ENCODE measurements around the gene TULP4. TPM values are rescaled to one million over a fixed set of nuclear protein-coding genes. Genes with fewer than 3 reads are reported as not detected.

Gene TULP4
- total RNA-seq, 1 donor from 2014 or later: 105 TPM

DNA sequence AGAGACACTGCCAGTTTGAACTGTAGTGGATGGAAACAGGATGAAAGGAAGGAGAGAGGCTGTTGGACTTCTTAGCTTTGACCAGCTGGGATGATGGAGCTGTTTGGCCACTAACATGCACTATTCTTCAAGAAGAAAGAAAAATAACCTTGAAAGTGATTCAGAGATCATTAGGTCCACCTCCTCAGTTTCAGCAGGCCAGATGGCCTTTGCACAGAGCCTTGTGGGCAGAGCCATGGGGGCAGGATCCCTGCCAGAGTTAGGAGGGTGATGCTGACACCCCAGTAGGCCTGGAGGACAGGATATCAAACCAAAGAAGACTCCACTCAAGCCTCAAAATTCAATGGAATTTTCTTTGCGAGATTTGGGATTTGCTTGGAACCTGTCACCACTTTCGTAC, 173.2 kb downstream of the TULP4 start:
- no peaks in the 10 kb centered on the region for H3K36me3 ChIP-seq (ENCODE audit: control insufficient read depth, insufficient read depth, low read length)
- no peaks in the 10 kb centered on the region for H3K27me3 ChIP-seq (ENCODE audit: control insufficient read depth, insufficient read depth, low read length)
- TF ChIP-seq, protein P1, sequence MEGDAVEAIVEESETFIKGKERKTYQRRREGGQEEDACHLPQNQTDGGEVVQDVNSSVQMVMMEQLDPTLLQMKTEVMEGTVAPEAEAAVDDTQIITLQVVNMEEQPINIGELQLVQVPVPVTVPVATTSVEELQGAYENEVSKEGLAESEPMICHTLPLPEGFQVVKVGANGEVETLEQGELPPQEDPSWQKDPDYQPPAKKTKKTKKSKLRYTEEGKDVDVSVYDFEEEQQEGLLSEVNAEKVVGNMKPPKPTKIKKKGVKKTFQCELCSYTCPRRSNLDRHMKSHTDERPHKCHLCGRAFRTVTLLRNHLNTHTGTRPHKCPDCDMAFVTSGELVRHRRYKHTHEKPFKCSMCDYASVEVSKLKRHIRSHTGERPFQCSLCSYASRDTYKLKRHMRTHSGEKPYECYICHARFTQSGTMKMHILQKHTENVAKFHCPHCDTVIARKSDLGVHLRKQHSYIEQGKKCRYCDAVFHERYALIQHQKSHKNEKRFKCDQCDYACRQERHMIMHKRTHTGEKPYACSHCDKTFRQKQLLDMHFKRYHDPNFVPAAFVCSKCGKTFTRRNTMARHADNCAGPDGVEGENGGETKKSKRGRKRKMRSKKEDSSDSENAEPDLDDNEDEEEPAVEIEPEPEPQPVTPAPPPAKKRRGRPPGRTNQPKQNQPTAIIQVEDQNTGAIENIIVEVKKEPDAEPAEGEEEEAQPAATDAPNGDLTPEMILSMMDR (IDR thresholded peaks at IDR 0.05; ENCODE audit: insufficient read depth, low read length, poor library complexity, severe bottlenecking): no peak
- no peak for DNase-seq (ENCODE audit: low read depth)
- no peak overlapping the region for H3K4me3 ChIP-seq (ENCODE audit: low read depth, low read length)

GRCh38 chr6:158487495-158487894, 175.2 kb downstream of the TULP4 start:
- DNase-seq (ENCODE audit: low read depth): no peak
- Histone ChIP-seq H3K27me3 (ENCODE audit: control insufficient read depth, insufficient read depth, low read length) (no peaks in the 10 kb centered on the region), H3K4me3 (ENCODE audit: low read depth, low read length) (no peak overlapping the region), H3K36me3 (ENCODE audit: control insufficient read depth, insufficient read depth, low read length) (no peaks in the 10 kb centered on the region)
- TF ChIP-seq, protein P1 (IDR thresholded peaks at IDR 0.05; ENCODE audit: insufficient read depth, low read length, poor library complexity, severe bottlenecking): no peak

- Histone ChIP-seq H3K4me3 (ENCODE audit: low read depth, low read length) (no peak overlapping the region), H3K36me3 (ENCODE audit: control insufficient read depth, insufficient read depth, low read length) (no peaks in the 10 kb centered on the region), H3K27me3 (ENCODE audit: control insufficient read depth, insufficient read depth, low read length) (no peaks in the 10 kb centered on the region)
- DNase-seq (ENCODE audit: low read depth): peak; percentile 98
- TF ChIP-seq, protein P1 (IDR thresholded peaks at IDR 0.05; ENCODE audit: insufficient read depth, low read length, poor library complexity, severe bottlenecking): no peak
Observed at GRCh38 chr6:158488065-158488464, 175.8 kb downstream of the TULP4 start.

DNA sequence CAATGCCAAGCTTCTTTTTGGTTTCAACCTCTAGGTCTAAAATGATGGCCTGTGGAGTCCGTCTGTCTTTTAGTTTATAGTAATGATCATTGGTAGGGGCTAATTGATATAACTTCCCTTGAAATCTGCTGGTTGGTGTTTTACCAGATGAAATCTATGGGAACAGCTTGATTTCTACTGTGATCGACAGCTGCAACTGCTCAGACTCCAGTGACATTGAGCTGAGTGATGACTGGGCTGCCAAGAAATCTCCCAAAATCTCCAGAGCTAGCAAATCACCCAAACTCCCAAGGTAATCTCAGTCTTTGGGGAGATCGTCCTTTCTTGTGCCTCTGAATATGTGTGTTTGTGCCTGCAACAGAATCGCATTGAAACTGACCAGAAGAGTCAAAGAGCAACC, 177.2 kb downstream of the TULP4 start:
- TF ChIP-seq, protein P1 (IDR thresholded peaks at IDR 0.05; ENCODE audit: insufficient read depth, low read length, poor library complexity, severe bottlenecking): no peak
- DNase-seq (ENCODE audit: low read depth): no peak
- H3K27me3 ChIP-seq (ENCODE audit: control insufficient read depth, insufficient read depth, low read length): no peaks in the 10 kb centered on the region
- H3K4me3 ChIP-seq (ENCODE audit: low read depth, low read length): no peak overlapping the region
- H3K36me3 ChIP-seq (ENCODE audit: control insufficient read depth, insufficient read depth, low read length): no peaks in the 10 kb centered on the region

DNA sequence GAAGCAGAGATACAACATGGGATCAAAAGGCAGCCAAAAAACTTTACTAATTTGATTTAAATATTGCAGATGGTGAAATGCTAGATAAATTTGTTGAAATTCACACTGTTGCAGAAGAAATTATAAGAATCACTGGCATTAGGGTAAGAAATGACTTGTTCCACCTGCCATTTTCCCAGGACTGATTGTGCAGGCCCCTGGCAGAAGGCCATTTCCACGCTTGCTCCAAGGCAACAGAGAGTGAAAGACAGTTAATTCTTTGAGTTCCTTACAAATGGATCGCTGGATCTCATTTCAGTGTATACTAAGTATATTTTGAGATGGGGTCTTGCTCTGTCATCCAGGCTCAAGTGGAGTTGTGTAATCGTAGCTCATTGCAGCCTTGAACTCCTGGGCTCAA, 180.6 kb downstream of the TULP4 start:
- H3K4me3 ChIP-seq (ENCODE audit: low read depth, low read length): no peak overlapping the region
- H3K27me3 ChIP-seq (ENCODE audit: control insufficient read depth, insufficient read depth, low read length): no peaks in the 10 kb centered on the region
- H3K36me3 ChIP-seq (ENCODE audit: control insufficient read depth, insufficient read depth, low read length): no peaks in the 10 kb centered on the region
- DNase-seq (ENCODE audit: low read depth): no peak
- TF ChIP-seq, protein P1 (IDR thresholded peaks at IDR 0.05; ENCODE audit: insufficient read depth, low read length, poor library complexity, severe bottlenecking): no peak

DNA sequence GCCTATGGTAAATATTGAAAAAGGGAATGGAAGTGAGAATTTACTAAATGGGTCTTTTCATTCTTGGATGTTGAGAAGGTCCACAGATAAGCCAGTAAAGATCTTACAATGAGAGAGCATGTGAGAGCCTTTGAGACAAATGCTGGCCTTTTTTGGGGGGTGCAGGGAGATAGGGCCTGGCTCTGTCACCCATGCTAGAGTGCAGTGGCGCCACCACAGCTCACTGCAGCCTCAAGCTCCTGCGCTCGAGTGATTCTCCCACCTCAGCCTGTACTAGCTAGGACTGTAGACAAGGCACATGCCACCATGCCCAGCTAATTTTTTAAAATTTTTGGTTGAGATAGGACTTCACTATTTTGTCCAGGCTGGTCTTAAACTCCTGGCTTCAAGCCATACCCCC, 184.4 kb downstream of the TULP4 start:
- DNase-seq (ENCODE audit: low read depth): no peak
- no peaks in the 10 kb centered on the region for H3K36me3 ChIP-seq (ENCODE audit: control insufficient read depth, insufficient read depth, low read length)
- TF ChIP-seq, protein P1 (IDR thresholded peaks at IDR 0.05; ENCODE audit: insufficient read depth, low read length, poor library complexity, severe bottlenecking): no peak
- H3K4me3 ChIP-seq (ENCODE audit: low read depth, low read length): no peak overlapping the region
- H3K27me3 ChIP-seq (ENCODE audit: control insufficient read depth, insufficient read depth, low read length): no peaks in the 10 kb centered on the region

Data from kidney epithelial cell (primary cell).